PC-9 (cell line): Measurements from ENCODE around the gene RC3H2. TPM values are rescaled to one million over a fixed set of nuclear protein-coding genes. Genes with fewer than 3 reads are reported as not detected.
"Not testable (repeated sequence)": the region's sequence is repeated elsewhere in the genome, so short reads cannot be mapped to it uniquely, and the experiment has no call there.

Experiments
- BruUV-seq: library from RNA; stranded (reverse); fragments of 400-500 nt; replicated peaks from 2 replicates; lab custom pipeline; 2021; lab: Mats Ljungman, UMichigan
- CTCF ChIA-PET: fragments of 300-600 bp; sonication (Branson Sonifier 250); formaldehyde crosslinking; loops from one replicate; lab custom pipeline; 2022; ENCODE audit warnings: antibody characterized with exemption; lab: Charles Lee
- POLR2A ChIA-PET: fragments of 300-600 bp; sonication (Branson Sonifier 250); formaldehyde crosslinking; loops from one replicate; lab custom pipeline; 2022; ENCODE audit warnings: antibody characterized with exemption; ENCODE audit not compliant: unreplicated experiment; lab: Charles Lee
- DNase-seq, 2 experiments: peaks; one replicate each; pipeline versions ENCODE4 v3.0.0 to v3.0.0-alpha.2; 2015 to 2022; ENCODE audit warnings: mixed read lengths in 1 of 2
- H2AFZ ChIP-seq: fragments of 200-600 bp; sonication (generic); 2 replicates; pipeline ENCODE4 v1.8.1; 2017; ENCODE audit warnings: antibody characterized with exemption
- H3F3A ChIP-seq: fragments of 200-600 bp; sonication (generic); 2 replicates; pipeline ENCODE4 v1.8.1; 2017; ENCODE audit warnings: antibody characterized with exemption, mild to moderate bottlenecking, low read depth; ENCODE audit not compliant: insufficient read depth
- H3K27ac ChIP-seq: fragments of 200-600 bp; sonication (generic); 2 replicates; pipeline ENCODE4 v1.6.1; 2016; ENCODE audit warnings: mixed run types
- H3K27me3 ChIP-seq: fragments of 200-600 bp; sonication (generic); 2 replicates; pipeline ENCODE4 v1.6.1; 2016; ENCODE audit warnings: low read depth, mixed run types; ENCODE audit not compliant: insufficient read depth
- H3K36me3 ChIP-seq: fragments of 200-600 bp; sonication (generic); 2 replicates; pipeline ENCODE4 v1.6.1; 2016; ENCODE audit warnings: low read depth, mixed run types
- H3K4me1 ChIP-seq: fragments of 200-600 bp; sonication (generic); replicated peaks from 2 replicates; pipeline ENCODE4 v1.6.1; 2016; ENCODE audit warnings: mixed run types; ENCODE audit not compliant: insufficient read depth
- H3K4me2 ChIP-seq: fragments of 200-600 bp; sonication (generic); 2 replicates; pipeline ENCODE4 v1.6.1; 2017; ENCODE audit warnings: mixed run types
- H3K4me3 ChIP-seq: fragments of 200-600 bp; sonication (generic); 2 replicates; pipeline ENCODE4 v1.6.1; 2016; ENCODE audit warnings: mixed run types
- H3K79me2 ChIP-seq: fragments of 200-600 bp; sonication (generic); 2 replicates; pipeline ENCODE4 v1.6.1; 2017; ENCODE audit warnings: low read depth, mixed run types
- H3K9me2 ChIP-seq: fragments of 200-600 bp; sonication (generic); 2 replicates; pipeline ENCODE4 v1.8.1; 2017; ENCODE audit warnings: mild to moderate bottlenecking; ENCODE audit not compliant: insufficient read depth
- H3K9me3 ChIP-seq: fragments of 200-600 bp; sonication (generic); 2 replicates; pipeline ENCODE4 v1.8.1; 2016; ENCODE audit warnings: low read depth; ENCODE audit not compliant: insufficient read depth
- H4K20me1 ChIP-seq: fragments of 200-600 bp; sonication (generic); 2 replicates; pipeline ENCODE4 v1.8.1; 2017; ENCODE audit not compliant: insufficient read depth
- EZH2 ChIP-seq: fragments of 200-600 bp; sonication (generic); IDR thresholded peaks from 2 replicates; pipeline ENCODE4 v1.8.0; 2017; ENCODE audit warnings: antibody characterized with exemption, low read depth
- intact Hi-C: fragments of 100-400 bp; cut with micrococcal nuclease; formaldehyde crosslinking; loops from one replicate; pipeline ENCODE4 v1.10.0; 2022; ENCODE audit not compliant: unreplicated experiment
- total RNA-seq: library from RNA; stranded (reverse); gene quantifications from 2 replicates; pipeline ENCODE4 v1.2.3, GENCODE V29; 2021
- TF ChIP-seq, protein P1 (sequence below): fragments of 200-600 bp; sonication (generic); conservative IDR thresholded peaks from 2 replicates; pipeline ENCODE4 v1.6.1; 2017; ENCODE audit warnings: mixed run types, antibody characterized with exemption, mild to moderate bottlenecking, moderate library complexity

Gene RC3H2
- total RNA-seq, 1 experiment from 2014 or later: 58.8 TPM

DNA sequence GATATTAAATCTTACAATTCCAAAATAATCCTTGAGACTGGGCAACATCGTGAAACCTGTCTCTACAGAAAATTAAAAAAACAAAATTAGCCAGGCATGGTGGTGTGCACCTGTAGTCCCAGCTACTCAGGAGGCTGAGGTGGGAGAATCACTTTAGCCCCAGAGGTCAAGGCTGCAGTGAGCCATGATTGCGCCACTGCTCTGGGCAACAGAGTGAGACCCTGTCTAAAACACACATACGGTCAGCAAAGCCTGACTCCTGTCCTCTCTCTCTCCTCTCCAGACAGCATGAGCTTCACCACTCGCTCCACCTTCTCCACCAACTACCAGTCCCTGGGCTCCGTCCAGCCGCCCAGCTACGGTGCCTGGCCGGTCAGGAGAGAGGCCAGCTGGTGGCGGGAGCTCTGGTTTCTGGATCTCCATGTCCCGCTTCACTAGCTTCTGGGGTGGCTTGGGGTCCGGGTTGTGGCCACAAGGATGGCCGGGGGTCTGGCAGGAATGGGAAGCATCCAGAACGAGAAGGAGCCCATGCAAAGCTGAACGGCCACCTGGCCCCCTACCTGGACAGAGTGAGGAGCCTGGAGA is 67.8 kb downstream of the RC3H2 start:
- H3K4me2 ChIP-seq: no peak overlapping the region
- no peak for DNase-seq
- H3F3A ChIP-seq: no peaks in the 10 kb centered on the region
- BruUV-seq: no TSS peak
- H3K4me3 ChIP-seq: no peak overlapping the region
- no peaks in the 10 kb centered on the region for H3K9me2 ChIP-seq
- no peaks in the 10 kb centered on the region for H3K9me3 ChIP-seq
- no peak overlapping the region for H3K27ac ChIP-seq
- no peaks in the 10 kb centered on the region for H4K20me1 ChIP-seq
- TF ChIP-seq EZH2: no peak
- TF ChIP-seq, protein P1, sequence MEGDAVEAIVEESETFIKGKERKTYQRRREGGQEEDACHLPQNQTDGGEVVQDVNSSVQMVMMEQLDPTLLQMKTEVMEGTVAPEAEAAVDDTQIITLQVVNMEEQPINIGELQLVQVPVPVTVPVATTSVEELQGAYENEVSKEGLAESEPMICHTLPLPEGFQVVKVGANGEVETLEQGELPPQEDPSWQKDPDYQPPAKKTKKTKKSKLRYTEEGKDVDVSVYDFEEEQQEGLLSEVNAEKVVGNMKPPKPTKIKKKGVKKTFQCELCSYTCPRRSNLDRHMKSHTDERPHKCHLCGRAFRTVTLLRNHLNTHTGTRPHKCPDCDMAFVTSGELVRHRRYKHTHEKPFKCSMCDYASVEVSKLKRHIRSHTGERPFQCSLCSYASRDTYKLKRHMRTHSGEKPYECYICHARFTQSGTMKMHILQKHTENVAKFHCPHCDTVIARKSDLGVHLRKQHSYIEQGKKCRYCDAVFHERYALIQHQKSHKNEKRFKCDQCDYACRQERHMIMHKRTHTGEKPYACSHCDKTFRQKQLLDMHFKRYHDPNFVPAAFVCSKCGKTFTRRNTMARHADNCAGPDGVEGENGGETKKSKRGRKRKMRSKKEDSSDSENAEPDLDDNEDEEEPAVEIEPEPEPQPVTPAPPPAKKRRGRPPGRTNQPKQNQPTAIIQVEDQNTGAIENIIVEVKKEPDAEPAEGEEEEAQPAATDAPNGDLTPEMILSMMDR: no peak
- CTCF ChIA-PET: no interaction called here
- no peak overlapping the region for H2AFZ ChIP-seq
- POLR2A ChIA-PET: no interaction called here
- H3K27me3 ChIP-seq: no peaks in the 10 kb centered on the region
- no peaks in the 10 kb centered on the region for H3K79me2 ChIP-seq
- intact Hi-C loops: no loop called here
- no peaks in the 10 kb centered on the region for H3K4me1 ChIP-seq
- H3K36me3 ChIP-seq: no peaks in the 10 kb centered on the region

DNA sequence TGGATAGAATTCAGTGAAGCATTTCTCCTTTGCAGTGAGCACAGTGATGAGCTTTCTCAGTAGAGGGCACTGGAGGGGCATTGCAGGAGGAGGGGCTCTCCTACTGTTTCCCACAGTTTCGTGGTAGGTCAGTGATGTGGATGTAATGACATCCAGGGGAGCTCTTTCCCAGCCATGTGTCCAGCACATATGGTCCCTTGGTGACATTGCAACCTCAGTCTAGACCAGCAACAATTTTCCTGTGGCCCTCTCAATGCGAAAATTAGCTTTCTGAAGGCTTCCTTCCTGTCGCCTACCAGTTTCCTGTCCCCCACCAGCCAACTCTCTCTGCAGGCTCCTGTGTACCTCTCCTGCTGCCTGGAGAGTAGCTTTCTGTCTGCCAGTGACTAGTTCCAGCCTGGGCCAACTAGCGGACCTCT is 69.8 kb downstream of the RC3H2 start:
- DNase-seq: no peak
- no peak for TF ChIP-seq EZH2
- TF ChIP-seq, protein P1: no peak

DNA sequence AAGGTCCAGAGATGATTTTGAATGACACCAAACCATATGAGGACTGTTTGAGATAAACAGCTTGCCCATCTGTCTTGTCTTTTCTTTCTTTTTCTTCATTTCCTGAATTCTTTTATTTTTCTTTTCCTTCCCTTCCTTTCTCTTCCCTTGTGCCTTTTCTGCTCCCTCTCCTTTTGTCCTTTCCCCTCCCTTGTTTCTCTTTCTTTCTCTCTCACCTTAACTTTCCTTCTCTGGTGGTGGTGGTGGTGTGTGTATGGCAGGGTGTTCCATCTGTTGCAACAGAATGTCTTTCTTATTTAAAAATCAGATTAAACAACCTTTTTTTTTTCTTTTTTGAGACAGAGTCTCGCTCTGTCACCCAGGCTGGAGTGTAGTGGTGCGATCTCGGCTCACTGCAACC is 73.0 kb downstream of the RC3H2 start:
- no peak for DNase-seq
- POLR2A ChIA-PET: interaction anchor here (0.6 kb wide), 1 partner anchor 103 kb away, joined by 6 read pairs; no protein-coding TSS in a partner anchor
- peaks cover 6% of the 10 kb centered on the region for H3K4me1 ChIP-seq
- H2AFZ ChIP-seq: peak overlapping the region; percentile 67; the same call in 1 of the 2 replicates
- no peaks in the 10 kb centered on the region for H3K36me3 ChIP-seq
- no TSS peak for BruUV-seq
- H3K9me3 ChIP-seq: no peaks in the 10 kb centered on the region
- H3K4me2 ChIP-seq: no peak overlapping the region
- no peaks in the 10 kb centered on the region for H3K27me3 ChIP-seq
- no peak overlapping the region for H3K4me3 ChIP-seq
- CTCF ChIA-PET: no interaction called here
- peaks cover 7% of the 10 kb centered on the region for H3K79me2 ChIP-seq
- TF ChIP-seq, protein P1: no peak
- no peak for TF ChIP-seq EZH2
- no peaks in the 10 kb centered on the region for H4K20me1 ChIP-seq
- peaks cover 10% of the 10 kb centered on the region; the same call in 1 of the 2 replicates for H3F3A ChIP-seq
- no peak overlapping the region for H3K27ac ChIP-seq
- H3K9me2 ChIP-seq: no peaks in the 10 kb centered on the region
- intact Hi-C loops: no loop called here

More for the DNA sequence above, 69.8 kb downstream of the RC3H2 start:
- no peaks in the 10 kb centered on the region for H3F3A ChIP-seq
- no peak overlapping the region for H3K27ac ChIP-seq
- H3K79me2 ChIP-seq: no peaks in the 10 kb centered on the region
- no TSS peak for BruUV-seq
- intact Hi-C loops: no loop called here
- ChIA-PET POLR2A (no interaction called here), CTCF (no interaction called here)
- H3K27me3 ChIP-seq: no peaks in the 10 kb centered on the region
- no peak overlapping the region for H2AFZ ChIP-seq
- H3K9me3 ChIP-seq: no peaks in the 10 kb centered on the region
- no peaks in the 10 kb centered on the region for H4K20me1 ChIP-seq
- H3K4me1 ChIP-seq: no peaks in the 10 kb centered on the region
- H3K4me2 ChIP-seq: no peak overlapping the region
- no peaks in the 10 kb centered on the region for H3K9me2 ChIP-seq
- H3K4me3 ChIP-seq: no peak overlapping the region
- no peaks in the 10 kb centered on the region for H3K36me3 ChIP-seq

DNA sequence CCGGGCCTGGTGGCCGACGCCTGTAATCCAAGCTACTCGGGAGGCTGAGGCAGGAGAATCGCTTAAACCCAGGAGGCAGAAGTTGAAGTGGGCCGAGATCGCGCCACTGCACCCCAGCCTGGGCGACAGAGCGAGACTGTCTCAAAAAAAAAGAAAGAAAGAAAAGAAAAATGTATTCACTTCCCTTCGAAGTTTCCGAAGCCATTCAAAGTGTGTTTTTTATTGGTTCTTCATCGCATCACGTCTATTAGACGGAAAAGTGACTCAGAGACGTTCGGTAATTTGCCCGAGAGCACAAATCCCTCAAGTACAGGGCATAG is 76.2 kb downstream of the RC3H2 start:
- DNase-seq, H3K36me3 ChIP-seq, H3K9me3 ChIP-seq, H4K20me1 ChIP-seq, CTCF ChIA-PET, H3K9me2 ChIP-seq, BruUV-seq, H3K27me3 ChIP-seq, POLR2A ChIA-PET: not testable (repeated sequence)
- Histone ChIP-seq H3F3A (peaks cover 11% of the 10 kb centered on the region; the same call in 1 of the 2 replicates), H3K27ac (peak overlapping the region; percentile 64), H3K4me1 (peaks cover 14% of the 10 kb centered on the region), H3K79me2 (peaks cover 23% of the 10 kb centered on the region), H3K4me3 (peak overlapping the region; percentile 61), H2AFZ (peak overlapping the region; percentile 98), H3K4me2 (peak overlapping the region; percentile 75)
- intact Hi-C loops: loop anchor here (1.0 to 10.0 kb wide), 2 partner anchors 76 to 526 kb away; partner anchors contain the start of genes CRB2 and RC3H2
